Stimulated activated CD8-positive, alpha-beta memory T cell treated with anti-CD3 and anti-CD28 coated beads, Interleukin-7, amount 100 ng/mL, for 48 hours (primary cell): Measurements from ENCODE around the gene MRAS.

Experiments
- DNase-seq, 2 donors: peaks; one replicate each; pipeline ENCODE4 v3.0.0-alpha.2; 2020; ENCODE audit warnings: low read depth in 1 of 2; ENCODE audit errors: extremely low read depth in 1 of 2

Gene MRAS

DNA sequence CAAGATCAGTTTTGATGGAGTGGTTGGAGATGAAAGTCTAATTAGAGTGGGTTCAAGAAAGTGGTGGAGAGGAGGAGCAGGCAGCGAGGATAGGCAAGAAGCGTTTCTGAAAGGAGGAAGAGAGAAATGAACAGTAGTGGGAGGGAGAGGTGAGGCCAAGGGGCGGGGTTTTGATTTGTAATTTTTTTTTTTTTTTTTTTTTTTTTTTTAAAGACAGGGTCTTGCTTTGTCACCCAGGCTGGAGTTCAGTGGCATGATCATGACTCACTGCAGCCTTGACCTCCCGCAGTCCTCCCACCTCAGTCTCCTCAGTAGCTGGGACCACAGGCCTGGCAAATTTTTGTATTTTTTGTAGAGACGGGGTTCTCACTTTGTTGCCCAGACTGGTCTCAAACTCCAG lies 36.6 kb downstream of the MRAS start:
- no peak for DNase-seq

DNA sequence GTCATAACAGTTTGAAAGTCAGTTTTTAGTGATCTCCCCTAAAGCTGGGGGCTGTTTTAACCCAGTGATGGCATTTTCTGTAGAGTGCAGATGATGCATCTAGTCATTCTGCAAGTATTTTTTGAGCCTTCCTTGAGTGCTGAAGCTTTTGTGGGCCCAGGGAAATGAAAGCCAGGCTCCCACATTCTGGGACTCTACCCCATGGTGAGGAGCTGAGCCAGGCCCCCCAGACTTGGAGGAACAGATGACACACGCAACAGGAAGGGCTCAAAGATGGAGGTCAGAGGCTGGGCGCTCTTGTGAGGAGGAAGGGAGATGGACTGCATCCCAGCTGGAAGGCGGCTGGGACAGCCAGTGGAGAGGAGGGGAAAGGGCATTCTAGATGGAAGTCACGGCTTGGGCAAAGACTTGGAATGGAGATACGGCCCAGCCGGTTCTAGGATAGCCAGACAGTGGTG lies 40.8 kb downstream of the MRAS start:
- DNase-seq: no peak

DNA sequence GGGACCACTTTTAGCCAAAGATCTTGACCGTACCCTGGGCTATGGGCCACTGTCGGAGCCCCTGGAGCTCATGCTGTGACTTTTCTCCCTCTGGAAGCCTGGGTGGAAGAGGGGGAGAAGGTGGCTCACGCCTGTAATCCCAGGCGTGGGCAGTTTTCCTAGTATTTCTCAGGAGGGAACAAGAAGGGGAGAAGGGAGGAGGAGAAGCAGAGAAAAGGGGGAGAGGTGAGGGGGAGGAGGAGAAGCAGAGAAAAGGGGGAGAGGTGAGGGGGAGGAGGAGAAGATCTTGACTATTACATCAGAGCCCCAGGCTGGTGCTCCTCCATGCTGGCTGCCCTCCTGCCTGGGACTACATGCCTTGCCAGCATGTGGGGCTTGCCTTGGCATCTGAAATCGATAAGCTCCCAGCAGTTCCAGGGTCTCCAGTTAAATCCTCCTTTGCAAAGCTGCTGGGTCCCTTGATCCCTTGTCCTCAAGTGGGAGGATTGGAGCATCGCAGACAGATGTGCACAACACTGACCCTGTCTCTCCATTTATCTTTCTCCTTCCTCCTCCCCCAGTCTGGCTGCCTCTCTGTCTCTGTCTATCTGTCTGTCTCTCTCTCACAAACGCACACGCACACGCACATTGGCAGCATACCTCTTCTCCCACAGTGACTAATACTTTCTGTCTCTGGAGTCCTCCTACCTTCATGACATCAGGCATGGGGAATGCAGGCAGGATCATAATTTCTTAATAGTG lies 41.6 kb downstream of the MRAS start:
- DNase-seq: no peak

DNA sequence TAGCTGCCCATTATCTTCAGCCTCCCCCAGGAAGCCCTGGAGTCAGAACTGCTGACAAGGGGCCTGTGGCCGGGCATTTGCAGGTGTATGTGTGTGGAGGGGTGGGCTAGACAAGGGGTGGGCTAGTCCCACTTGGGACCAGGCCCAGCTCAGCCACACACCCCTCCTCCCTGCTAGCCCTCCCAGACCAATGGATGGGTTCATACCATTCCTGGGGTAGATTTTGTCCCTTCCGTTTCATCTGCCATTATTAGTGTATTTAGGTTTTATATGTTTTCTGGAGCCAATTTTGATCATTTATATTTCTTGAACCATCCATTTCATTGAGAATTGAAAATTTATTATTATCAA lies 42.2 kb downstream of the MRAS start:
- DNase-seq: no peak

DNA sequence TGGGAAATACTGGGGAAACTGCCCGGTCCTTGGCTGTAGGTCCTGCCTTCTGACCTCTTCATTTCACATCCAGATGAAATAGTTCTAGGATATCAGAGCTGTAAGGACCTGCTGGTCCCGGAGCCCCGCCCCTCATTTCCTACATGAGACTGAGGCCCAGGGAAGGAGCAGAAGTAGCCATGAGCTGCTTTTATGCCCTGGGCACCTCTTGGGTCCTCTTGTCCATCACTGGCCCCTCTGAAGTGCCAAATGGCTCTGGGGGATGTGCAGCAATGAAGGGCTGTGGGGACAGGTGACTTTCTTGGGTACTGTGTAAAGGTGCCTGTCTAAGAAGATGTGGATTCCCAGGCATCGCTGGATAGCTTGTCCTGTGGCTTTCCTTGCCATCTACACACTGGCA lies 45.8 kb downstream of the MRAS start:
- no peak for DNase-seq

DNA sequence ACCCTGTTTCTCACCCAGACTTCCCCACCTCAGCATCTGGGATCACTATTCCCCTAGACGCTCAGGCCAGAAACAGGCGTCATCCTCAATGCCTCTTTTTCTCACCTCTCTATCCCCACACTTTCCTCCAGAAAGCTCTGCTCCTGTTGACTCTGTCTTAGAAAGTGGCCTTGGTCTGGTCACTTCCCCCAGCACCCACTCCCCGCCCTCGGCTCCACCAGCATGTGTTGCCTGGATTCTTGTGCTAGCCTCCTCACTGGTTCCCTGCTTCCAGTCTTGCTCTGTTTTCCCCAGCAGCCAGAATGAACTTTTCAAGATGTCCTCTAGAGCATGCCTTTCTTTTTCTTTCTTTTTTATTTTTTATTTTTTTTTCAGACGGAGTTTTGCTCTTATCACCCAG lies 46.3 kb downstream of the MRAS start:
- DNase-seq: no peak

DNA sequence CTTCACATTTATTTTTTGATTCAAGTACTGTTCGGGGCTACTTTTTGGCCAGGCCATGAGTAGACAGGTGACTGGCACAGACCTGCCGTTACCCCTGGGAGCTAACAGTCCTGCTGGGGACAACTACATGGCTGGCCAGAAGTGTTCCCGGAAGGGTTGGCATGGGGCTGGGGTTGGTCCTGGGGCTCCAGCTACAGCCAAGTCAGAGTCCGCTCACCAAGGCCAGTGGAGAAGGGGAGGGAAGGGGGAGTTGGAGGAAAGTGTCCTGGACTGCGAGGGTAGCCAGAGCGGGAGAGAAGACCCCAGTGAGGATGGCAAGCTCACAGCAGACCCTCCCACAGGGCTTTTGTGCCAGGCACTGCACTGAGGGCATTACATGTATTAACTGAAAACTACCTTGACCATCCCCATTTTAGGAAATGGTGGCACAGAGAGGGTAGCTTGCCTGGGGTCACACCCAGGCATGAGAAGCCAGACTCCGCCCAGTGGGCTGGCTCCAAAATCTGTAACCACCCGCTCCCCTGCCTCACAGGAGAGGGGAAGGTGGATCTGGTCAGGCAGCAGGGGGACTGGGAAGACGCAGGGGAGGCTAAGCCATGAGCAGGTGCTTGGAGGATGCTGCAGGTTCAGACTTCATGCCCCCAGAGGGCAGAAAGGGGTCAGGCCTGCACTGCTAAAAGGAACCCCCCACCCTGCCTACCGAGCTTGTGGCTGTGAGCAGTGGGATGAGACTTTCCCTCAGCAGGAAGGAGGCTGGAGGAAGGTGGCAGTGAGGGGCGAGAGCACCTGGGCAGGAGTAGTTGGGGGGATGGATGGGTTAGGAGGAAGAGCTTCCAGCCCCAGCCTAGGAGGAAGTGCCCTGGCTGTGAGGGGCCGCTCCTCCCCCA lies 47.7 kb downstream of the MRAS start:
- no peak for DNase-seq

DNA sequence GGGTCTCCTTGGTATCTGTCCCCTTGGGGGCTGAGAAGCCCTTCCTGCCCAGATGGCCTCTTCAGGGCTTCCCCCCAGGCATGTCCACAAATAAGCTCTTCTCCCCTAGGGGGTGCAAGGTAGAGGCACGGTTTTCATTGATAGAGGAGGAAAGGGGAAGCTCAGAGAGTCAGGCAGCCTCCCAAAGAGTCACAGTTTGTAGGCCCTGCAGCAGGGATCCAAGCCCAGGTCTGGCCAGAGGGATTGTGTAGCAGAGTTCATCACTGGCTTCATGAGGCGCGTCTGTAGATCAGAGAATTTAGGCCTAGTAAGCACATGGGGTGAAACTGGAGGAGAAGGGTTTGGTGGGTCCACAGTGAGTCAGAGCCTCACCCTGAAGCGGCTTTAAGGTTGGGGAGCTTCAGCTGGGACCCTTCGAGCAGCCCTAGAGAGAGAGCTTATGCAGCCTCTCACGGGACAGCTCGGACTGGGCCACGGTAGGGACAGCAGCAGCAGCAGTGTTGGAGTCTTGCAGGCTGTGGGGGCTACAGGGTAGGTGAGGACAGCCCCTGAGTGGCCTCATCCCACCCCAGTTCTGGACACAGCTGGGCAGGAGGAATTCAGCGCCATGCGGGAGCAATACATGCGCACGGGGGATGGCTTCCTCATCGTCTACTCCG lies 48.5 kb downstream of the MRAS start:
- no peak for DNase-seq

DNA sequence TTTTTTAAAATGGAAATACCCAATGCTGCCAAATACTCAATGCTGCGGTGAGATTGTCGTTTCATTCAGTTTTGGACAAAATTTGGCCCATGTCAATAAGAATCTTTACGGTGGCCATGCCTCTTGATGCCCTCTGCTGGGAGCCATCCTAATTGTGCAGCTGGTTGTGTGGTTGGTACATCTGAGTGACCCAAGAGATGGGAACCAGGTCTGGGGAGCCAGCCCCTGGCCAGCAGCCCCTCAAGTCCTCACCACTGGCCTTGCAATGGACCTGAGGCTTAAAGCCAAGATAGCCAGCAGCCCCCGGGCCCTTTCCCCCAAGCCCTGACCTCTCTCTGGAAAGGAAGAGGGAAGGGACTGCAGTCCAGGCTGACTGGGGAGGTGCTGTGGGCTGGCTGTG lies 49.6 kb downstream of the MRAS start:
- DNase-seq: no peak

DNA sequence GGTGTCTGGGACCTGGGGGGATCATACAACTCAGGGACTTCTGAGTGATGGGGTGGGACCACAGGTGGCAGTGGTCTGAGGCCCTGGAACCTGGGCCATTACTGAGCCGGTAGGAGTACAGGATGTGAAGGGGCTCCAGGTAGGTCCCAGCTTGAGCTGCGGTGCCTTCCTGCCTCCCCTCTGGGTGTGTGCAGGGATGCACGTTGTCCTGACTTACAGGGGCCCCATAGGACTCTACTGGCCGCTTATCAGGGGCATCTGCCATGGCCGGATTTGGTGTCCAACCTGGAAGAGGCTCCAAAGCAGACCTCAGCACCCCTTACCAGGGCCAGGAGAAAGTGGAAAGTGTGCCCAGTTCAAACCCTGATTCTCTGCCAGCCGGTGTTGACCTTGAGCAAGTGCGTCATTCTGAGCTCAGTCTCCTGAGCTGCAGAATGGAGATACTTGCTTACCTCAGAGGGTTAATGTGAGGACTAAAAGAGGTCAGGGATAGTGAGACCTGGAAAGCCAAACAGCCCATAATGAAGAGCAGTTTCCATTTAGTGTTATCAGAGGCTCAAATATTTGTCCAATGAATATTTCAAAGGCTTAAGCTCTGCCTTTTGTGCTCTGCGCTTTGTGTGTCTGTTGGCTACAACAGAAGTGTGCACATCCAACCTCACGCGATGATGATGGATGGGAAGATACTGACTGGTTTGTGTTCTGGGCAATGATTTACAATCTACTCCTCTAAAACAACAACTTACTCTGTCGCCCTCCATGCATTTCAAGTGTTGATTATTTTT lies 50.6 kb downstream of the MRAS start:
- no peak for DNase-seq

DNA sequence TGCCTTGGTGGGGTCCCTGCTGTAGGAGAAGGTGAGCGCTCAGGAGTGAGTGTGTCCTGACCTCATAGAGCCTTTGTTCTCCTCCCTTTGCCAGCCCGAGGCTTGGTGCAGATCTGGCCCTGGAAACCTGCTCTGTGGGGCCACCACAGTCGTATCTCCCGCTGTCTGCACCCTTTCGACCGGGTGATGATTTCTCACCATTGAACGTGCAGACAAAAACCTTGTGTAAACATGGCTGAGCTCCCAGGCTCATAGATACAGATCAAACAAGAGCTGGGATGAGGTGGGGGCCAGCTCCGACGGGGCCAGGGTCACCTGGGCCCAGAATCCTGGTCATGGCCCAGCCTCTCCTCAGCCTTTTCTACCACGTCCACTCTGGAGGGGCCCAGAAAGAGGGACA lies 51.4 kb downstream of the MRAS start:
- no peak for DNase-seq

DNA sequence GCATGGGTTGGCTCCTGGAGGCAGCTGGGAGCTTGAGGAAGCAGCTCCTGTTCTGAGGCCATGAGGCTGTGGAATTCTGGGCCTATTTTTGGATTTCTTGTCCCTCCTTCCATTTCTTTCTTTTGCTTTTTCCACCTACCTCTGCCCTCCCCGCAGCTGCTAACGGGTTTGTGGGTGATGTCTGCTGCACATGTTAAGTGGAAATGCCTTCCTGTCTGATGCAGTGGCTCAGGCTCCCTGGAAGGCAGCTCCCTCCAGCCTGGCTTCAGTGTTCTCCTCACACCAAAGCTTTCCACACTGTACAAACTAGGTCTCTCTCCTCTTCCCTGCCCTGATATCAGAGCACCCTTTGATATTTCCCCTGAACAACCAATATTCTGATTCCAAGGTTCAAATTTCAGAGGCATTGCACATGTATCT lies 52.3 kb downstream of the MRAS start:
- DNase-seq: no peak

DNA sequence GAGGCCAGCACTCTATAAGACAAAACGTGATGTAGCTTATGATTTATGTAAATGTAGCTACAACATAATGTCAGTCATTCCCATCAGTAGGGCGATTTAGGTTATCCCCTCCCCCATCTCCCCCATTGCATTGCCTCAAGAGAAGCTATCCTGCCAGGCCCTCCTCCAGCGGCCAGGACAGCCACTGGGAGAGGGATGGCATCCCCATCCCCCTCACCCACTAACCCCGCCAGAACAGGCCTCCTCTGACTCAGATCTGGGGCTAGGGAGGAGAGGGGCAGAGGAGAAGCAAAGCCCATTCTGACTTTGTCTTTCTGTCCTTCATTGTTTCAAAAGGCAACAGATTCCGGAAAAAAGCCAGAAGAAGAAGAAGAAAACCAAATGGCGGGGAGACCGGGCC lies 53.5 kb downstream of the MRAS start:
- DNase-seq: no peak

DNA sequence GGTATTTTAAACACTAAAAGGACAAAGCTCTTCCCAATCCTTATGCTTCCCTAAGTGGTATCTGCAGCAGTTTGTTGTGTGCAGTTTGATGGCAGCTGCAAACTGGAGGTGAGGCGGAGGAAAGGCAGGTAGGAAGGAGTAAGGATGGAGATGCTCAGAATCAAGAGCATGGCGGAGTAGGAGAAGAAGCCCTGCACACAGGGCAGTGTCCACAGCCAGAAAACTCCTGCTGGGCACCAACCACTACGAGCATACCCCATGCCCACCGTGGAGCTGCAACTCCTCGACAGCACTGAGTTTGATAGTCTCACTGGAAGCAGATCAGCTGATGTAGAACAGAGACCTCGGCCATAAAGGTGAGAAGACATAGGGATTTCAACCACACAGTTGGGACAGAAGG lies 55.7 kb downstream of the MRAS start:
- DNase-seq: no peak

DNA sequence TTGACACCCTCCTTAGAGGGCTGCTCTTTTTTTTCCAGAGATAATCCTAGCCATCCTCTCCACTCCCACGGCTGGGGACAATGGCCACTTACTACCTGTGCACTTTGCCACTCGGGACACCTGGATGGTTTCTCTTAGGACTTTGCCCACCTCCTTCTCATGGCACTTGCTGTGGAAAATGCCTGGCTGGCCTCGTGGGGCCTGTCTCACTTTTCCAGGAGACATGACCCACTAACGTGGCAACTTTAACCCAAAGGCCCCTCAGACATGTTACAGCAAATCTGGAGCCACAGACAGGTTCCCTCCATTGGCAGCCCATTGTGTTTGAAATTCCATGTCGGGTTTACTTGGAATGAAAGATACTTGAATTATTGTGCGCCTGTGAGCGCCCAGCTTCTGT lies 56.6 kb downstream of the MRAS start:
- no peak for DNase-seq

DNA sequence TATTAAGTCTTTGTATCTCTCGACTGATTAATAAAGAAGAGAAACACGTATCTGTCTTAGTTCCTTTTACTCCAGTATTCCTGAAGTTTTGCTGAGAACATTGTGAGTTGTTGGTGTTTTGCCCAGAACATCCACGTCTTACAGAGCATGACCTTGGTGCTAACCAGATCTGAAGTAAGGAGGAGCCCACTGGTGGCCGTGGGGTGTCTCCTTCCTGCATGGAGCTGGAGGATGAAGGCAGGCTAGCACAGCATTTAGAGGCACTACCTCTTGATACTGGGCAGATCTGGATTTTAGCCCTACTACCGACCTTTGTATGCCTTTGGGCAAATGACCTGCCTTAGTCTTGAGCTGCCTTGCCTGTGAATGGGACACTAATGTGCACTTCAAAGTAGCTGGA lies 57.1 kb downstream of the MRAS start:
- DNase-seq: no peak

DNA sequence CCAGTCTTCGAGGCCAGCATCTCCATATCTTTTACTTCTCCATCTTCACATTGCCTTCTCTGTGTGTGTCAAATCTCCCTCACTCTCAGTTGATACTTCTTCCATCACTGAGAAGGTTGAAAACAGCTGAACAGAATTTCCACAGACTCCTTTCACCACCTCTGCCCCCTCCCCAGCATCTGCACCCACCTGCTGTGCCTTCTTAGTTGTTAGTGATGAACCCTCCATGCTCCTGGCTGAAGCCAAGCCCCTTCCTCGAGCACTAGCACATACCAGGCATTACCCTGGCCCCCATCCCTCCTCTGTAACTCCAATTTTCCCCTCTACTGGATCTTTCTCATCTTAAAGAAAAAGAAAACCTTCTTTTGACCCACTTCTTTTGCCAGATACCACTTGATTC lies 58.2 kb downstream of the MRAS start:
- no peak for DNase-seq

DNA sequence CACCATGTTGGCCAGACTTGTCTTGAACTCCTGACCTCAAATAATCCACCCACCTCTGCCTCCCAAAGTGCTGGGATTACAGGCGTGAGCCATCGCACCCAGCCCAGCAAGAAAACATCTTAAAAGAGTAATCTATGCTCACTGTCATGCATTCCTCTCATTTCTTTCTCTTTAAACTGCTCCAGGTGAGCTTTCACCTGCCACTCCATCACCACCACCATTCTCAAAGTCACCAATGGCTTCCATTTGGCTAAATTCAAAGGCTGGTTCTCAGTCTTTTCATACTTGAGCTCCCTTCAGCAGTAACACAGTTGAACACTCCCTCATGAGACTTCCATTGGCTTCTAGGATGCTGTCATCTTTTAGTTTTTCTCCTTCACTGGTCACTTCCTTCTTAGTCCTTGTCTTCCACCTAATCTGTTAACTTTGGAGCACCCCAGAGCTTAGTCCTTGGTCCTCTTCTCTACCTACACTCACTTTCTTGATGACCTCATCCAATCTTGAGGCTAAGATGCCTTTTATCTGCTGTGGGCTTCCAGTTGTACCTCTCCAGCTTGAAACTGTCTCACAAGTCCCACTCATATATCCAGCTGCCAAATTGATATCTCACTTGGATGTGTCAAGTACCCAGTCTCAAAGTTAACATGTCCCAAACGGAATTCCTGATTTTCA lies 59.0 kb downstream of the MRAS start:
- DNase-seq: no peak

DNA sequence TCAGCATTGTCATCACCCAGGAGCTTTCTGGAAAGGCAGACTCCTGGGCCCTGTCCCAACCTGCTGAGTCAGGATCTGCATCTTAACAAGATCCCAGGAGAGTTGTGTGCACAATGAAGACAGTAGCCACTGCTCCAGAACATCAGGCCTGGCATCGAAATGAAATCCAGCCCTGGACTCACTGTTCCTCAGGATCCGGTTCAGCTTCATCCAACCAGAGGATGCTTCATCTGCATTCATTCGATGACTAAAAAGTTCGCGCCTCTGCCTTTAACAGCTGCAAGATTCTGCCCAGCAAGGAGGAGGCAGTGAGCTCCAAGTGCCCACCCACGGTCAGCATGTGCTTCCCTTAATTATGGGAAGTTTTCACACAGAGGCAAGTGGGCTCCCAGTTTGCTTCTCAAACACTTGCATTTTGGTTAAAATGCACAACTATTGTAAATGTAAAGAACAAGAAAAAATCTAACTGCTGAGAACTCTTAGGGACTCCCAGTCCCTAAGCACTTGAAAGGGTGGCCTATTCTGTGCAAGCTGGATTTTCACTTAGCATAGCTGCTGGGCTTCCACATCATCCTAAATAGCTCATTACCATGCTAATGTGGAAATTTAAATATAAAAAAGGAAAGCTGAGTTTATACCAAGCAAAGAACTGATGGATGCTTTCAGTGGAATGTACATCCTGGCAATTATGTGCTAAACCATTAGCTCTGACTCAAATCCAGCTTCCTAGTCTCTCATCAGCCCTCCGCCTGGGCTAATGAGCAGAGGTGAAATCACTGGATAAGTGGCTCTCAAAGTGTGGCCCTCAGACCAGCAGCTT lies 60.6 kb downstream of the MRAS start:
- no peak for DNase-seq
